Measurements from ENCODE around the gene ZNF710. TPM values are rescaled to one million over a fixed set of nuclear protein-coding genes. Genes with fewer than 3 reads are reported as not detected.

Gene ZNF710
- total and polyA plus RNA-seq, 2 of the 8 experiments (the other 6 are each of a cell fraction or from before 2014, with no cell fraction given), result 10.5 to 24.0 TPM

DNA sequence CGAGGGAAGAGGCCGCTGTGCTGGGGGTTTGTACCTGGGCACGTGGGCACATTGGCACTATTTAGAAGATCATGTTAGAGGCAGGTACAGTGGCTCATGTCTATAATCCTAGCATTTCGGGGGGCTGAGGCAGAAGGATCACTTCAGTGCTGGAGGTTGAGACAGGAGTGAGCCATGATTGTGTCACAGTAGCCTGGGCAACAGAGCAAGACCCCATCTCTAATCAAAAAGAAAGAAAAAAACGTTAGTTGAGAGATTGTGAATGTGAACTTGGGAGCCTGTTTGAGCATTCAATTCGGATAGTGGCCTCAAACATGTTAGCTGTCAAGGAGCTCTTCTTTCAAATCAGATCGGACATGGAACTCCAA is 64.5 kb downstream of the ZNF710 start:
- Histone ChIP-seq H3K18ac (ENCODE audit: extremely low read depth, low read length) (0 out of 2 replicates have a peak overlapping the region, but pooled peaks have one; percentile 38), H4K91ac (replicated peaks; ENCODE audit: insufficient read length, low read length) (no peak overlapping the region), H2BK12ac (ENCODE audit: low read depth, low read length) (peak overlapping the region; percentile 94), H3K27ac (ENCODE audit: low read depth, low read length) (no peak overlapping the region), H3K79me1 (ENCODE audit: low read depth, low read length) (peaks cover 6% of the 10 kb centered on the region; the same call in 1 of the 2 replicates), H3K4ac (replicated peaks; ENCODE audit: insufficient read length, low read depth, low read length) (no peak overlapping the region), H4K5ac (ENCODE audit: insufficient read length, low read depth, low read length) (no peak overlapping the region), H2BK5ac (ENCODE audit: low read depth, low read length) (peak overlapping the region; percentile 80; the same call in 1 of the 2 replicates), H3K56ac (replicated peaks; ENCODE audit: insufficient read length, low read depth, low read length) (no peak overlapping the region), H4K20me1 (replicated peaks in 1 of 2; ENCODE audit: control insufficient read depth in 1 of 2, insufficient read depth in 2 of 2, low read length in 2 of 2) (no peaks in the 10 kb centered on the region), H3K4me2 (ENCODE audit: insufficient read depth in 1 of 2, low read depth in 2 of 2, low read length in 2 of 2) (no peak overlapping the region), H2AFZ (ENCODE audit: low read length) (no peak overlapping the region), H3K9me3 (ENCODE audit: insufficient read depth in 2 of 2, low read depth in 1 of 2, low read length in 1 of 2) (no peaks in the 10 kb centered on the region), H3K36me3 (ENCODE audit: control insufficient read depth in 2 of 4, insufficient read depth in 4 of 4, low read length in 3 of 4) (peaks cover 0 to 9% (median 1%) of the 10 kb centered on the region in 4 experiments; a peak in 2 of 8 replicates), H2AK5ac (ENCODE audit: low read depth, low read length) (0 out of 2 replicates have a peak overlapping the region, but pooled peaks have one; percentile 60), H3K23ac (ENCODE audit: insufficient read length) (no peak overlapping the region), H2BK120ac (replicated peaks; ENCODE audit: low read depth, low read length) (no peak overlapping the region), H3K14ac (ENCODE audit: insufficient read length) (no peak overlapping the region), H2BK20ac (ENCODE audit: low read length) (no peak overlapping the region), H3K79me2 (ENCODE audit: control insufficient read depth in 1 of 2, insufficient read depth in 2 of 2, low read length in 2 of 2) (peaks cover 0 to 2% of the 10 kb centered on the region in 2 experiments; a peak in 2 of 4 replicates), H3K9ac (replicated peaks in 1 of 4; ENCODE audit: extremely low read depth in 1 of 4, low read depth in 3 of 4, low read length in 3 of 4) (no peak overlapping the region), H3K4me1 (replicated peaks in 1 of 4; ENCODE audit: control insufficient read depth in 3 of 4, insufficient read depth in 4 of 4, low read length in 3 of 4) (peaks cover 5 to 42% (median 33%) of the 10 kb centered on the region in 4 experiments), H3K23me2 (ENCODE audit: low read depth, low read length) (no peaks in the 10 kb centered on the region), H3K4me3 (ENCODE audit: extremely low read depth in 1 of 4, insufficient read depth in 2 of 4, low read depth in 3 of 4, low read length in 4 of 4) (no peak overlapping the region), H3K27me3 (replicated peaks in 1 of 4; ENCODE audit: control insufficient read depth in 3 of 4, extremely low read depth in 1 of 4, insufficient read depth in 3 of 4, low read length in 3 of 4) (no peaks in the 10 kb centered on the region), H2BK15ac (ENCODE audit: low read length) (no peak overlapping the region), H4K8ac (ENCODE audit: extremely low read depth, insufficient read depth, low read length) (no peak overlapping the region; the same call in 1 of the 2 replicates)
- FAIRE-seq (no peak), DNase-seq (ENCODE audit: low read depth in 1 of 2, low spot score in 2 of 2) (no peak)
- WGBS, 2 experiments (ENCODE audit: extremely low coverage in 1 of 2, insufficient coverage in 1 of 2, insufficient read length in 1 of 2, insufficient replicate concordance in 2 of 2, low coverage in 1 of 2, low lambda C conversion rate in 2 of 2, missing lambda C conversion rate in 1 of 2), result 85% methylated on average over 7 of the region's 7 CpGs; no CpG with 5 or more reads in 1 of the 2 experiments
- TF ChIP-seq CHD1 (IDR thresholded peaks at IDR 0.05; ENCODE audit: low read depth, low read length), result no peak
- TF ChIP-seq, protein P1, sequence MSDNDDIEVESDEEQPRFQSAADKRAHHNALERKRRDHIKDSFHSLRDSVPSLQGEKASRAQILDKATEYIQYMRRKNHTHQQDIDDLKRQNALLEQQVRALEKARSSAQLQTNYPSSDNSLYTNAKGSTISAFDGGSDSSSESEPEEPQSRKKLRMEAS (IDR thresholded peaks at IDR 0.05), result no peak
- POLR2A ChIA-PET (ENCODE audit: partially characterized antibody), result interaction anchor here (1.0 to 1.7 kb wide), 4 partner anchors 11 to 65 kb away, joined by 3 to 5 read pairs (median 4); partner anchors contain the start of gene ZNF710
- CTCF ChIA-PET (ENCODE audit: partially characterized antibody), result interaction anchor here (0.8 to 2.2 kb wide), 4 partner anchors 9 to 94 kb away, joined by 3 to 6 read pairs (median 4); no protein-coding TSS in a partner anchor

Data from H1 (cell line).